GM18858 (cell line): ENCODE measurements around the gene DCTD.
"Not testable (repeated sequence)": the region's sequence is repeated elsewhere in the genome, so short reads cannot be mapped to it uniquely, and the experiment has no call there.

Experiments
- ATAC-seq: cut with Tn5 transposase; IDR thresholded peaks from one replicate; pipeline ENCODE4 v1.9.1; 2021; ENCODE audit not compliant: unreplicated experiment

Gene DCTD

GRCh38 chr4:182922501-182923284 is 5.5 kb upstream of the DCTD start:
- no peak for ATAC-seq

GRCh38 chr4:182921608-182922007 is 4.4 kb upstream of the DCTD start:
- no peak for ATAC-seq

- no peak for ATAC-seq
Measured at GRCh38 chr4:182920676-182921075, 3.5 kb upstream of the DCTD start.

- peak; percentile 26 for ATAC-seq
Measured at GRCh38 chr4:182918791-182919302, 1.7 kb upstream of the DCTD start.

- ATAC-seq = peak; percentile 6
Measured at GRCh38 chr4:182918044-182918607, 940 bp upstream of the DCTD start.

- ATAC-seq = peak; percentile 6
Measured at GRCh38 chr4:182916483-182917181, 554 bp downstream of the DCTD start.

GRCh38 chr4:182914357-182914756 is 2.8 kb downstream of the DCTD start:
- no peak for ATAC-seq

GRCh38 chr4:182913621-182914020 is 3.6 kb downstream of the DCTD start:
- ATAC-seq = no peak

GRCh38 chr4:182913036-182913435 is 4.2 kb downstream of the DCTD start:
- no peak for ATAC-seq

GRCh38 chr4:182908124-182908523 is 9.1 kb downstream of the DCTD start:
- ATAC-seq = no peak

GRCh38 chr4:182907396-182907795 is 9.8 kb downstream of the DCTD start:
- ATAC-seq = no peak

- no peak for ATAC-seq
Measured at GRCh38 chr4:182906786-182907185, 10.4 kb downstream of the DCTD start.

GRCh38 chr4:182905038-182905437 is 12.1 kb downstream of the DCTD start:
- no peak for ATAC-seq

- no peak for ATAC-seq
Measured at GRCh38 chr4:182904211-182904761, 12.9 kb downstream of the DCTD start.

GRCh38 chr4:182903013-182903412 is 14.2 kb downstream of the DCTD start:
- no peak for ATAC-seq

GRCh38 chr4:182901337-182901736 is 15.8 kb downstream of the DCTD start:
- no peak for ATAC-seq

GRCh38 chr4:182900021-182900420 is 17.2 kb downstream of the DCTD start:
- ATAC-seq = not testable (repeated sequence)

- ATAC-seq = no peak
Measured at GRCh38 chr4:182898479-182898799, 18.7 kb downstream of the DCTD start.

- ATAC-seq = no peak
Measured at GRCh38 chr4:182897601-182898478, 19.3 kb downstream of the DCTD start.

GRCh38 chr4:182896421-182896820 is 20.8 kb downstream of the DCTD start:
- ATAC-seq = no peak

GRCh38 chr4:182895791-182896292 is 21.3 kb downstream of the DCTD start:
- no peak for ATAC-seq
